GM19372 (cell line): ENCODE results near the gene ZNF689.
"Not testable (repeated sequence)": the region's sequence is repeated elsewhere in the genome, so short reads cannot be mapped to it uniquely, and the experiment has no call there.

Experiments
- ATAC-seq: cut with Tn5 transposase; IDR thresholded peaks from one replicate; pipeline ENCODE4 v1.9.1; 2021; ENCODE audit warnings: mild to moderate bottlenecking, low read depth, moderate library complexity; ENCODE audit not compliant: unreplicated experiment

Gene ZNF689

GRCh38 chr16:30637139-30637538 lies 26.9 kb upstream of the ZNF689 start:
- ATAC-seq: not testable (repeated sequence)

DNA sequence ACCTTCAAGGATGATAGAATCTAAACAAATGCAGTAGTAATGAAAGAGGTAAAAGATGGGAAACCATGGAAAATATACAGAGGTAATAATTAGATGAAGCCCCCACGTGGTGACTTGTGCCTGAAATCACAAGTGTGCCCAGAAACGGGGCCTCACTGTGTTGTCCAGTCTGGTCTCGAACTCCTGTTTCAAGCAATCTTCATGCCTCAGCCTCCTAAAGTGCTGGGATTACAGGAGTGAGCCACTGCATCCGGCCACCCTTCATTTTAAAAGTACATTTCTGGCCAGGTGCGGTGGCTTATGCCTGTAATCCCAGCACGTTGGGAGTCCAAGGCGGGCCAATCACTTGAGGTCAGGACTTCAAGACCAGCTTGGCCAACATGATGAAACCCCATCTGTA lies 26.4 kb upstream of the ZNF689 start:
- ATAC-seq: no peak

- ATAC-seq: no peak
Measured at GRCh38 chr16:30633526-30633925, 23.3 kb upstream of the ZNF689 start.

DNA sequence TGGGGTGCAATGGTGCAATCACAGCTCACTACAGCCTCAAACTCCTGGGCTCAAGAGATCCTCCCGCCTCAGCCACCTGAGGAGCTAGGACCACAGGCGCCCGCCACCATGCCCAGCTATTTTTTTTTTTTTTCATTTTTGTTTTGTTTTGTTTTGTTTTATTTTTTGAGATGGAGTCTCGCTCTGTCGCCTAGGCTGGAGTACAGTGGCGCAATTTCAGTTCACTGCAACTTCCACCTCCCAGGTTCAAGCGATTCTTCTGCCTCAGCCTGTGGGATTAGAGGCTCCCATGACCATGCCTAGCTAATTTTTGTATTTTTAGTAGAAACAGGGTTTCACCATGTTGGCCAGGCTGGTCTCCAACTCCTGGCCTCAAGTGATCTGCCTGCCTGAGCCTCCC lies 22.3 kb upstream of the ZNF689 start:
- ATAC-seq: not testable (repeated sequence)

- ATAC-seq: no peak
Measured at GRCh38 chr16:30628628-30629540, 18.7 kb upstream of the ZNF689 start.

DNA sequence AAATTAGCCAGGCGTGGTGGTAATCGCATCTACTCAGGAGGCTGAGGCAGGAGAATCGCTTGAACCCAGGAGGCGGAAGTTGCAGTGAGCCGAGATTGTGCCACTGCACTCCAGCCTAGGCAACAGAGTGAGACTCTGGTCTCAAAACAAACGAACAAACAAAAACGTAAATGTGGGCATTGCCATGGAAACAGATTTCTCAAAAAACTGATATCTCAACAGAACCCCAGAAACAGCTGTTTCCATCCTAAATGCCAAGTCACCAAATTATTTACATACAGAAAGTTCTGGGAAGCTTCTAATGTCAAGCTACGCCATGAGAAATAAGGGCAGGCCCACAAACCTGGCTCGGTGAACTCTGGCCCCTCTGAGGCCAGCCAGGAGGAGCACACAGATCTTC lies 16.0 kb upstream of the ZNF689 start:
- no peak for ATAC-seq

GRCh38 chr16:30623536-30624283 lies 13.5 kb upstream of the ZNF689 start:
- ATAC-seq: no peak

DNA sequence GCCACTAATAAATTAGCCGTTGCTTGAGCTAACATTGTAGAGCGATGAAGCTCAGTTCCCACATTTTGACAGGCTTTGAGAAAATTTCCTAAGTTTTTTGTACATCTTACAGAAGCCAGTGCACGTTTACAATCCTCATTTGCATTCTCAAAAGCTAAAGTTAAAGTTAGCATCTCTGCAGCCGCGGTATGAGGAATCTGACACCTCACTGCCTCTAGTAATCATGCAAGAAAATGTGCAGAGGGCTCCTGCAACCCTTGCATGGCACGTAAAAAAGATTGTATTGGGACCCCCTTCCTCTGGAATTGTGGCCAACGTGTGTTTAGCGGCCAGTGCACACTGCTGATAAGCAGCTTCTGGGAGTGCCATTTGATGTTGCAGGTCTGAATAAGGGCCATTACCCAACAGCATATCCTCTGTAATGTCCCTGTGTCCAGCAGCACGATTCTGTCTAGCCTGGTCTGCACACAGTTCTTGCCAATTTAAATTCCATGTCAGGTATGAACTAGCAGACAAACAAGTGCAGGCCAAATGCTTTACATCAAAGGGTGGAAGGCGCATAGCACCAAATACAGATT lies 12.4 kb upstream of the ZNF689 start:
- no peak for ATAC-seq

DNA sequence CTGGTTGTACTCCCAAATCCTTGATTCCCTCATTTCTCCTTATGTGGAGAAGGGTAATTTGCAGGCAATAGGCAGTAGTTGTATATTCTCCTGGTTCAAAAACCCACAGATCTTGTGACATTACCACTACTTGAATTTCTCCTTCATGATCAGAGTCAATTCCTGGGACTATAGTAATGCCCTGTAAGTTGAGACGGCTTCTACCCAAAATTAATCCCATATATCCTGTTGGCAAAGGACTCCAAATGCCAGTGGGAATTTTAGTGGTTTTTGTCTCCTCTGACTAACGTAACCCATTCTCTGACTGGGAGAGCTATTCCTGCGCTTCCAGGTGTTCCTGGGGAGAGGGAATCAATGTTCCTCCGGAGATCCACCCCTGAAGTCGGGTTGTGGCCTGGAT lies 11.6 kb upstream of the ZNF689 start:
- no peak for ATAC-seq

DNA sequence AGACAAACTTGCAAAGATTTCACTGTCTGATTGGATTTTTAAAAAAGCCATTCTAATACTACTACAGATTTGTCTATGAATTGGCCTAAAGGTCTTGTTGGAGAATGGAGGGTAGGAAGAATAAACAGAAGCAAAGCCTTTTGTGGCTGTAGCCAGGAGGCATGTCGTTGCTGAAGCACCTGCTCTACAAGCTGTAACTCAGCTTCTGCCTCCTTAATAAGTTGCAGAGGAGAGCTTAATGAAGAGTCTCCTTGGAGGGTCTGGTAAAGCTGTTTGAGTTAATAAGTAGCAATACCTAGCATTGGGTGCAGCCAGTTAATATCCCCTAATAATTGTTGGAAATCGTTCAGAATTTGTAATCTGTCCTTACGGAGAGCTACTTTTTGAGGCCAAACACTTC lies 10.0 kb upstream of the ZNF689 start:
- ATAC-seq: no peak

DNA sequence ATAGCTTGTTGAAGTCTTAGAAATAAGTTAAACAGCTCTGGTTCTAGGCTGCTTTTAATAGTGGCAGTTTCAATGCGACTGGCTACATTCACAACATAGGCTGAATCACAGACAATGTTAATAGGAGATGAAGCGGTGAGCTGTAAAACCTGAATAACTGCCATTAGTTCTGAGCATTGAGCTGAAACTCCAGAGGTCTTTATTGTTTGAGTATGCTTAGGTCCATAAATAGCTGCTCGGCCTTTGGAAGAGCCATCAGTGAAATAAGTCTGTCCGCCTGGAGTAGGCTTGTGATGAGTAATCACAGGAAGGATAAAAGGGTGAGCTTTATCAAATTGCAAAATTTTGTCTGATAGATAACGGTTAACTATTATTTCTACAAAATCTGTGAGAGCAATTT lies 9.4 kb upstream of the ZNF689 start:
- no peak for ATAC-seq

DNA sequence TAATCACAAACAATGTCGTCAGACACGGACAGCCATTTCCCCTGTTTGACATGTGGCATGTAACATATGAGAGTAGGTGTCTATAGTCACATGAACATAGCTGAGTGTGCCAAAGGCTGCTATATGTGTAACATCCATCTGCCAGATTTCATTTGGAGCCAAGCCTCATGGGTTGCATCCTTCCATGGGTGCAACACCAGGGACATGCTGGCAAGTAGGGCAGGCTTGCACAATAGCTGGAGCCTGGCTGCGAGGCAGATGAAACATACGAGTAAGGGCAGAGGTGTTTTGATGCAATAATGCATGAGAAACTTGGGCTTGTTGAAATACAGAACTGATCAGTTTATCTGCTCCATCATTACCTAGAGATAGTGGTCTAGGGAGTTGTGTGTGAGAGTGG lies 9.0 kb upstream of the ZNF689 start:
- ATAC-seq: no peak

GRCh38 chr16:30615358-30616091 lies 5.3 kb upstream of the ZNF689 start:
- no peak for ATAC-seq

DNA sequence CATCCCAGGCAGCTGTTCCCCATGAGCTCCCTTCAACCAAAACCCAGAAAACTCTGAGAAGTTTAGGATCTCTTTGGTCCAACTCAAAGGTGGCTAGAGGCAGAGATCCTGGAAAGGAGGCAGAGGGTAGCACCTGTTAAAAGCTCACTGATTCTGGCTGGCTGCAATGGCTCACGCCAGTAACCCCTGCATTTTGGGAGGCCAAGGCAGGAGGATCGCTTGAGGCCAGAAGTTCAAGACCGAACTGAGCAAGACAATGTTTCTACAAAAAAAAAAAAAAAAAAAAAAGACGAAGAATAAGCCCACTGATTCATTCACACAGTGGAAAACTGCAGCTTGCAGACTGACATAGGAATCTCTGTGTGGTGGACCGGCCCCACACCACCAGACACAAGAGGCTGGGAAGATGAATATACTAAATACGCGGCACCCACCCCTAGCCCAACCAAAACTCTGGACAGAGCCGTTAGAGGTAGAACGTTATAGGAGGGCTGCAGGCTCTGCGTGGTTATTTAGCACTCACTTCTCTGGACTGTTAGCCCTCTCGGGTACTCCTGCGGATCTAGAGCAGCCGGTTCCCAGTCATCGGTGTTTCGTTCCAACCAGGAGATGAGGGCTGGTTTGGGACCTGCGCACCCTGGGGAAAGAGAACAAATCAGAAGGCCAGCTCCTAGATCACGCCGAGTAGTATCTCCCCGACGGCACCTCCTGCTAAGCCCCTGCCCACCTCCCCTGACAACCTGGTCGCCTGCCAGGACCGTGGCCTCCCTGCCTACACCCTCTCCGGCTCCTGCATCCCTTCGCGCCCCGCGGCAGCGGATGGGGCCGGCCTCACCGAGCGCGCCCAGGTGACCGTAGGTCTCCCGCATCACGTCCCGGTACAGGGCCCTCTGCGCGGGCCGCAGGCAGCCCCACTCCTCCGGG lies 925 bp downstream of the ZNF689 start:
- ATAC-seq: peak; percentile 27

DNA sequence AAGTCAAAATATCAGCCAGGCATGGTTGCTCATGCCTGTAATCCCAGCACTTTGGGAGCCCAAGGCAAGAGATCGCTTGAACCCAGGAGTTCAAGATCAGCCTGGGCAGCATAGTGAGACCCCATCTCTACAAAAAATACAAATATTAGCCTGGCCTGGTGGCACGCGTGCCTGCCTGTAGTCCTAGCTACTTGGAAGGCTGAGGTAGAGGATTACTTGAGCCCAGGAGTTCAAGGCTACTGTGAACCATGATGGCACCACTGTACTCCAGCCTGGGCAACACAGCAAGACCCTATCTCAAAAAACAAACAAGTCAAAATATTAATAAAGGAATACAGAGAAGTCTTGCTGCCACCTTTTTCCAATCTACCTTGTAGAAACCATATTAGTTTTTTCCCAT lies 4.2 kb downstream of the ZNF689 start:
- ATAC-seq: no peak

DNA sequence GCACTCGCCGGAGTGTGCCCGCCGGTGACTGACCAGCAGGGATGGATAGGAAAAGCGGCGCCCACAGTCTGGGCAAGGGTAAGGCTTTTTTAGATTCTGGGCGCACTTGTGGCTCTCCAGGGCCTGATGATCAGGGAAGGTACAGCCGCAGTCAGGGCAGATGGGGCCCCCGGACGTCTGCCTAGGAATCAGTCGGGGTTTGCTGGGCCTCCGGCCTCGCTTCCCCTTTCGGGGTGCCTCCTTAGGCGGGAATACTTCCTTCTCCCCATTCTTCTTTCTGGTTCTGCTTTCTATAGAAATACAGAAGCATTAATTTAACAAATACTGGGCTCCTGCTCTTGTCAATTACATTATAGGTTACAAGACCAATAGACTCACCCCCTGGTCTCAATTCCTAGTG lies 5.0 kb downstream of the ZNF689 start:
- ATAC-seq: no peak

DNA sequence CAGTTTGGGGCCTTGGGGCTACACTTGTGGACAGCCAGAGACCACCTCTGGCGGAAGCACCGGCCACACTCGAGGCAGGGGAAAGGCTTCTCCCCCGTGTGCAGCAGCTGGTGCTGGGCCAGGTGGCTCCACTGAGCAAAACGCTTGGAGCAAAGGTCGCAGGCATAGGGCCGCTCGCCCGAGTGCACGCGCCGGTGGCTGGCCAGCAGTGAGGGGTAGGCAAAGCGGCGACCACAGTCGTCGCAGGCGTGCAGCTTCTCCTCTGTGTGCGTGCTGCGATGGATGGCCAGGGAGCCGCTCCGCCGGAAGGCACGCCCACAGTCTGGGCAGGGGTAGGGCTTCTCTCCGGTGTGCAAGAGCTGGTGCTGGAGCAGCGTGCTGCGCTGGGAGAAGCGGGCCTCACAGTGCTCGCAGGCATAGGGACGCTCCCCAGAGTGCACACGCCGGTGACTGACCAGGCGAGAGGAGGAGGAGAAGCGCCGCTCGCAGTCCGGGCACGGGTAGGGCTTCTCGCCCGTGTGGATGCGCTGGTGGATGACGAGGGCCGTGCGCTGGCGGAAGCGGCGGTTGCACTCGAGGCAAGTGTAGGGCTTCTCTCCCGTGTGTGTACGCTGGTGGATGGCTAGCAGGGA lies 5.8 kb downstream of the ZNF689 start:
- ATAC-seq: no peak

- ATAC-seq: no peak
Measured at GRCh38 chr16:30603945-30604315, 6.3 kb downstream of the ZNF689 start.

DNA sequence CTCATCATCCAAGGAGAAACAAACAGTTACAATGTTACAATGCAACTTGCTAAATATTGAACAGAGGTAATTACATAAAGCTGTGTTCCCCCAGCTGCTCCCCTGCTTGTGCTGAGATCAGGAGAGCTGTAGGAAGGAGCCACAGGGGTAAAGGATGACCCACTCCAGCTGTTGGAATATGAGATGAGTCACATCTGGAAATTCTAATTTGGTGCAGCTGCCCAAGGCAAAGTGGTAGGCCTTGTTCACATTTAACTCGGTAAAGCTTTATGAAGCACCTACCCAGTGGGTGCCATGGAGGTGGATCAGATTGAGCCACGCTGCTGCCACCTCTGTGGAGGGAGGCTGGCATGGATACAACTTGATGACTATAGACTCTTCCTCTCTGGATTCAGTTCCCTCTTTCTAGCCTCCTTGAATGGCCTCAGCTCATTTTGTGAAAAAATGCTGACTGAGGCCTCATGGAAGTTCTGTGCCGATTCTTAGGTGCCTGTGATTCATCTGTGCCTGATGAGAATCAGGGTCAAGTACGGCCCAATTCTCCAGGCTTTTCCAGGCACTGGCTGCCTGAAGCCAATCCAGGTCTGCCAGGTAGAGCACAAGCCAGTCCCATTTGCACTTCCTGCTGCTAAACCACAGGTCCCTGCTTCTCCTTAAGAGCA lies 7.4 kb downstream of the ZNF689 start:
- ATAC-seq: no peak
